DMS79 (cell line): Measurements from ENCODE around the gene FOCAD.
"Not testable (repeated sequence)": the region's sequence is repeated elsewhere in the genome, so short reads cannot be mapped to it uniquely, and the experiment has no call there.

Experiments used
- DNase-seq: peaks from one replicate; lab custom pipeline; 2025; lab: John Stamatoyannopoulos, UW

FOCAD gene

GRCh38 chr9:20684035-20684874 is at the start of gene FOCAD:
TSS of gene FOCAD (plus strand) at chr9:20684259. CDS start at chr9:20715354, 31,095 bp downstream.
- peak; percentile 83 for DNase-seq

- no peak for DNase-seq
Observed at GRCh38 chr9:20634895-20635294, 49.2 kb upstream of the FOCAD start.

GRCh38 chr9:20636888-20637440 is 47.1 kb upstream of the FOCAD start:
- DNase-seq = no peak

- DNase-seq = peak; percentile 91
Observed at GRCh38 chr9:20640331-20641187, 43.5 kb upstream of the FOCAD start.

GRCh38 chr9:20642045-20642444 is 42.0 kb upstream of the FOCAD start:
- DNase-seq = no peak

- no peak for DNase-seq
Observed at GRCh38 chr9:20643660-20644059, 40.4 kb upstream of the FOCAD start.

GRCh38 chr9:20646656-20647055 is 37.4 kb upstream of the FOCAD start:
- DNase-seq = no peak

GRCh38 chr9:20649381-20649780 is 34.7 kb upstream of the FOCAD start:
- no peak for DNase-seq

GRCh38 chr9:20650313-20650712 is 33.7 kb upstream of the FOCAD start:
- DNase-seq = no peak

GRCh38 chr9:20650750-20651299 is 33.2 kb upstream of the FOCAD start:
- no peak for DNase-seq

GRCh38 chr9:20651939-20652338 is 32.1 kb upstream of the FOCAD start:
- DNase-seq = no peak

- DNase-seq = not testable (repeated sequence)
Observed at GRCh38 chr9:20658246-20658667, 25.8 kb upstream of the FOCAD start.

- DNase-seq = peak; percentile 9
Observed at GRCh38 chr9:20658677-20659473, 25.2 kb upstream of the FOCAD start.

GRCh38 chr9:20659474-20659967 is 24.5 kb upstream of the FOCAD start:
- no peak for DNase-seq

- DNase-seq = no peak
Observed at GRCh38 chr9:20662156-20662555, 21.9 kb upstream of the FOCAD start.

- no peak for DNase-seq
Observed at GRCh38 chr9:20663133-20663532, 20.9 kb upstream of the FOCAD start.

GRCh38 chr9:20664501-20664900 is 19.6 kb upstream of the FOCAD start:
- no peak for DNase-seq

GRCh38 chr9:20670395-20670794 is 13.7 kb upstream of the FOCAD start:
- no peak for DNase-seq

GRCh38 chr9:20671635-20672034 is 12.4 kb upstream of the FOCAD start:
- DNase-seq = no peak

GRCh38 chr9:20673537-20673936 is 10.5 kb upstream of the FOCAD start:
- DNase-seq = not testable (repeated sequence)

- no peak for DNase-seq
Observed at GRCh38 chr9:20681467-20681866, 2.6 kb upstream of the FOCAD start.
